ENCODE data around the gene TBL3.

TBL3 gene

DNA sequence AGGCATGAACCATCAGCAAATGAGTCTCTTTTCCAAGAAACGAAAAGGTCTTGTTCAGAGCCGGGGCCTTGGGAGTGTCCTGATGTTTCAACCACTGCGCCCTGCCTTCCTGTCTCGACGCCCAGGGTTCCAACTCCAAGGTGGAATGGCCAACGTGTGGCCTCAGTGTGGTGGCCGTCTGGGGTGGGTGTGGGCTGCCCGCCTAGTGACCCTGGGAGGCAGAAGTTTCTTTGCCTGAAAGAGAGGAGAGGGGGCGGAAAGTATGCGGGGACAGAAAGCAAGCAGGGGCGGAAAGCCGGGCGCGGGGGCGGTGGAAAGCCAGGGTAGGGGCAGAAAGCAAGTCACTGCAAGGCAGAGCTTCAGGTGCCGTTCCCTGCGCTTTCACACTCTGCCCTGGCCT lies 32.9 kb upstream of the TBL3 start:
- no peak overlapping the region for H3K27ac ChIP-seq
- TF ChIP-seq, protein P1, sequence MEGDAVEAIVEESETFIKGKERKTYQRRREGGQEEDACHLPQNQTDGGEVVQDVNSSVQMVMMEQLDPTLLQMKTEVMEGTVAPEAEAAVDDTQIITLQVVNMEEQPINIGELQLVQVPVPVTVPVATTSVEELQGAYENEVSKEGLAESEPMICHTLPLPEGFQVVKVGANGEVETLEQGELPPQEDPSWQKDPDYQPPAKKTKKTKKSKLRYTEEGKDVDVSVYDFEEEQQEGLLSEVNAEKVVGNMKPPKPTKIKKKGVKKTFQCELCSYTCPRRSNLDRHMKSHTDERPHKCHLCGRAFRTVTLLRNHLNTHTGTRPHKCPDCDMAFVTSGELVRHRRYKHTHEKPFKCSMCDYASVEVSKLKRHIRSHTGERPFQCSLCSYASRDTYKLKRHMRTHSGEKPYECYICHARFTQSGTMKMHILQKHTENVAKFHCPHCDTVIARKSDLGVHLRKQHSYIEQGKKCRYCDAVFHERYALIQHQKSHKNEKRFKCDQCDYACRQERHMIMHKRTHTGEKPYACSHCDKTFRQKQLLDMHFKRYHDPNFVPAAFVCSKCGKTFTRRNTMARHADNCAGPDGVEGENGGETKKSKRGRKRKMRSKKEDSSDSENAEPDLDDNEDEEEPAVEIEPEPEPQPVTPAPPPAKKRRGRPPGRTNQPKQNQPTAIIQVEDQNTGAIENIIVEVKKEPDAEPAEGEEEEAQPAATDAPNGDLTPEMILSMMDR (IDR thresholded peaks at IDR 0.05), result no peak
- TF ChIP-seq ZFX (IDR thresholded peaks at IDR 0.05; ENCODE audit: borderline replicate concordance), result no peak

DNA sequence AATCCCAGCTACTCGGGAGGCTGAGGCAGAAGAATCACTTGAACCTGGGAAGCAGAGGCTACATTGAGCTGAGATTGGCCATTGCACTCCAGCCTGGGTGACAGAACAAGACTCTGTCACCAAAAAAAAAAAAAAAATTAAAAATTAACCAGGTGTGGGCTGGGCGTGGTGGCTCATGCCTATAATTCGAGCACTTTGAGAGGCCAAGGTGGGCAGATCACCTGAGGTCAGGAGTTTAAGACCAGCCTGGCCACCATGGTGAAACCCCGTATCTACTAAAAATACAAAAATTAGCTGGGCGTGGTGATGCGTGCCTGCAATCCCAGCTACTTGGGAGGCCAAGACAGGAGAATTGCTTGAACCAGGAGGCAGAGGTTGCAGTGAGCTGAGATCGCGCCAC lies 32.0 kb upstream of the TBL3 start:
- peak overlapping the region; percentile 38 for H3K27ac ChIP-seq

DNA sequence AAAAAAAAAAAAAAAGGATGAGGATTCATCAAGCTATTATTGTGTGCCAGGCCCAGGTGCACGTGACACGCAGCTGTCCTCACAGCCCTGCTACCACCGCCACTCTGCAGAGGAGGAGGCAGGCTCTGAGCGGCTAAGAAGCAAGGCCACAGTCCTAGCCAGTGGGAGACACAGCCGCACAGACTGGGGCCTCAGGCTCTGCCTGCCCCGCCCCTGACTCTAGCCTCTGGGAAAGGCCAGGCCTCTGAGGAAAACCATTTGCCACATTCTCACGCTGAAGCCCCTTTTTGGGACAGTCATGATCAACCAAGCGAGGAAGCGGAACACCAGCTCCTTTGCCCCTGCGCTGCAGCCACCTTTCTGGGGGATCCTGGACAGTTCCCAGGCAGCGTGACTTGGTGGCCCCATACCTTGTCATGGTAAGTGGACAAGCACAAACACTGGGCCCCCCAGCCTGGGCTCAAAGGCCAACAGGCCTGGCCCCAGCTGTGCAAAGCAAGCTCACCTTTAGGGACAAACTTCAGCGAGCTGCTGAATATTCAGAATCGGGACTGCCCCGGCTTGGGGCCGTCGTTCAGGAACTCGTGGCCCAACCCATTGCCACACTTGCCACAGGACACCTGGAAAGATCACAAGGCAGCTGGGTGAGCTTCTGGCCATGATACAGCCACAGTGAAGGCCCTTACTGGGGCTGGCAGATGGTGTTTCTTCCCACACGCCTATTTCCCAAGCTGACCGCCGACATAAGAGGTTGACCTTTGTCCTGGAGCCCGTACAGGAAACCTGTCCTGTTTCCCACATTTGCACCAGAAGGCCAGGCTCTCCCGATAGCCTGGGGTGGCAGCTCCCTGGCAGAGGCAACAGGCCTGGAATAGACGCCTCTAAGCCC lies 31.3 kb upstream of the TBL3 start:
- TF ChIP-seq, protein P1 (IDR thresholded peaks at IDR 0.05), result no peak
- TF ChIP-seq ZFX (IDR thresholded peaks at IDR 0.05; ENCODE audit: borderline replicate concordance), result no peak
- H3K27ac ChIP-seq, result peak overlapping the region; percentile 38

DNA sequence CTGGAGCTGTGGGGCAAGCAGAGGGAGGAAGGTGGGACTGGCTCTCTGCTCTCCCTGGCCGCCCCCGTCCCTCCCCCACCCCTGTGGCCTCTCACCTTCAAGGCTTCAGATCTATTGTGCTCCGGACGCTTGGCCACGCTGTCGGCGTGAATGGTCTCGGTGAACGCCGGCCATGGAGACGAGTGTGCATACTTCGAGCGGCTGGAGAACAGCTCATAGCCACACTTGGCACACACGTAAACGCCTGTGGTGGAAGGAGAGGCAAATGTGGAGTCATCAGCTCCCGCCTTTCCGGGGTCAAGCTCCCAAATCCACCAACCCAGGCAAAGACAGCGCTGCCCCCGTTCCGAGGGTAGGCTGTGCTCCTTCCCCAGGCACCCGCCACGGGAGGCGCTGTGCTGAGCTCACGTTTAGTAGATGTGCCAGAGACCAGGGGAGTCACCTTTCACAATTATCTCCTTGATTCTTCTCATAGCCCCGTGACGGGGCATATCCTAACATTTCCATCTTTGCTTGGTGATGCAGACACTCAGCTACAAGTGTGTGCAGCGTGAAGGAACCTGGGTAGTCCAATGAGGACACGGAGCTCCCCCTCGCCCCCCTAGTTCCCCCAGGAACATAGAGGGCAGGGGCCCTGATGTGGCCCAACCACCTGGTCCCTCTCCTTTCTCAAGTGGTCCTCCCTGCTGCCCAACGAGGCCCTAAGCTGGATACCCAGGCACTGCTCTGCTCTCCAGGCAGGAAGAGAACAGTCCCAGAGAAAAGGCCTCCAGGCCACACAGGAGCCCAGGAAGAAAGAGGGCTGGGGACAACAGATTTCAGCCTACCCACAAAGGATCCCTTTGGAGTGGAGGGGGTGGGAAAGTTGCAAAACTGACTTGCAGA lies 30.4 kb upstream of the TBL3 start:
- H3K27ac ChIP-seq, result peak overlapping the region; percentile 70
- no peak for TF ChIP-seq ZFX (IDR thresholded peaks at IDR 0.05; ENCODE audit: borderline replicate concordance)
- TF ChIP-seq, protein P1 (IDR thresholded peaks at IDR 0.05), result peak; percentile 42

DNA sequence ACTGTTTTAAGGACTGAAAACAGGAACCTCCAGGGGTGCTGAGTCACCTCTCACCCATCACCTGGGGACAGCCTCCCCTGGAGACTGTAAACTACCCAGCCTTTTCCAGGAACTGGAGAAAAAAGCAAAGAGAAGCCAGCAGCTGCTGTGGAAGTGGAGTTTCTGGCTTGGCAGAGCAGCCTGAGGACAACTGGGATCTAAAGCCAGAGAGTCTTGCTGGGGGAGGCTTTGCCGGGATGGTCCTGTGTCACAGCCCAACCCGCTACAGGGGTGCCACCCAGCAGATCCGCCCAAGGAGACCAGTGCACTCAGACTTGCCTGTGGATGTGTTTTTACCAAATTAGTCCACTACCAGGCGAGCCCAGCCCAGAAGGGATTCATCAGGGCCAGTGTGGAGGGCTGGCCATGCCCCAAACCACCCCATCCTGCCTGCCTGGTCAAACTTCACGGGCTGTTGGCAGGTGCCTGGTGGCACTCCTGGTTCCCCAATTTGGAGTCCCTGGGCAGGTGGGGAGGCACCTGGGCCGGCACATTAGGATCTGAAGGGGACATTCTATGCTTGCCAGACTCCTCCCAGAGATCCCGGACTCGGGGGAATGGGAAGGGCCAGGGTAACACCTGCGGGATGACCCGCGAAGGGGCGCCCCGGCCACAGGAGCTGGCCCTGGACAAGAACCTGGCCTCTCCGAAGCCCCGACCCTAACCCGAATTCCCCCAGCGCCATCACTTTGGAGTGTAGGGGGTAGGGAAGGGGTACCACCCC lies 29.6 kb upstream of the TBL3 start:
- TF ChIP-seq ZFX (IDR thresholded peaks at IDR 0.05; ENCODE audit: borderline replicate concordance), result no peak
- TF ChIP-seq, protein P1 (IDR thresholded peaks at IDR 0.05), result no peak
- peak overlapping the region; percentile 70 for H3K27ac ChIP-seq

DNA sequence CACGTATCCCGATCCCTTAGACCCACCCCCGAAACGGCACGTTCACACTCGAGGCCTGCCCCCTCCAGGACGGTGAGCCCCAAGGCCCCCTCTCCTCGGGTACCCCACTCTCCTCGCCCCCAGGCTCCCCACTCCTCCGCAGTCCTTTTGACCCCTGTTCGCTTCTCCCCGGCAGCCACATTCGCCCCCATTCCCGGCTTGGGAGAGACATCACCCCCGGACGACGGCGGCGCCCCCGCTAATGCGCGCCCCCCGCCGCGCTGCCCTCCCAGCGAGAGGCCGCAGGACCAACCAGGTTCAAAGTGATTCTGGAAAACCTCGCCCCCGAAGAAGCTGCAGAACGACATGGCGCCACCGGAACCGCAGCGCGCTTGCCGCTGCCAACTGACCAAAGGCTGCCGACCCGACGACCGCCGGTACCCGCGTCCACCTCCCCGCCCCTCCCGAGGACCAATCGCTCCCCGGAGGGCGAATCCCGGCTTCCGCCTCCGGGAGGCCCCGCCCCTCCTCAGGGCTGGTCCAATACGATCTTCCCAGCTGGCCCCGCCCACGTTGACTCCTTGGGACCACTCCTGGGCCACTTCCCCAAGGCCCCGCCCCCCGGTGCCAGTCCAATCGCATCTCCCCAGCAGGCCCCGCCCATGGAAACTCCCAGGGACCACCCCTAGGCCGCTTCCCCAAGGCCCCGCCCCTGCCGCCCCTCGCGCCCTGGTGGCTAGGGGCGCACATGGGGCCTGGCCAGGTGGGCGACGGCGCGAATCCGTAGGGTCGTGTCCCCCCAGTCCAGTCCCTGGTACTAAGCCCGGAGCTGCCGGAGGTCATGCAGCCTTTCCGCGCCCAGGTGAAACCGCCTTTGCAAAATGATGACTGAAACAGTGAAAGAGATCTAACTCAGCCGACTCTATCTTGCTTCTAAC lies 28.8 kb upstream of the TBL3 start, which contains the start of gene MSRB1:
MSRB1 (minus strand) TSS at position 390 of the 917 bp plus-strand sequence; CDS start at position 347, 43 bp downstream.
- TF ChIP-seq ZFX (IDR thresholded peaks at IDR 0.05; ENCODE audit: borderline replicate concordance), result no peak
- TF ChIP-seq, protein P1 (IDR thresholded peaks at IDR 0.05), result 0 out of 2 replicates have a peak, but pooled peaks have one; percentile 9
- peak within 1 kb of the TSS; percentile 70 for H3K27ac ChIP-seq
